Measurements from ENCODE around the gene PBRM1.

PBRM1 gene

GRCh38 chr3:52512727-52513126 is 173.0 kb downstream of the PBRM1 start:
- TF ChIP-seq CTCF (IDR thresholded peaks at IDR 0.05; ENCODE audit: low read depth, low read length): no peak

GRCh38 chr3:52512105-52512504 is 173.6 kb downstream of the PBRM1 start:
- H3K4me3 ChIP-seq (ENCODE audit: low read depth, low read length): no peak overlapping the region
- no peak for TF ChIP-seq CTCF (IDR thresholded peaks at IDR 0.05; ENCODE audit: low read depth, low read length)

More at GRCh38 chr3:52512727-52513126, 173.0 kb downstream of the PBRM1 start:
- no peak overlapping the region for H3K4me3 ChIP-seq (ENCODE audit: low read depth, low read length)

- no peak overlapping the region for H3K4me3 ChIP-seq (ENCODE audit: low read depth, low read length)
- no peak for TF ChIP-seq CTCF (IDR thresholded peaks at IDR 0.05; ENCODE audit: low read depth, low read length)
Observed at GRCh38 chr3:52511509-52511908, 174.2 kb downstream of the PBRM1 start.

- H3K4me3 ChIP-seq (ENCODE audit: low read depth, low read length): no peak overlapping the region
- no peak for TF ChIP-seq CTCF (IDR thresholded peaks at IDR 0.05; ENCODE audit: low read depth, low read length)
Observed at GRCh38 chr3:52509753-52510328, 175.9 kb downstream of the PBRM1 start.

GRCh38 chr3:52507359-52507758 is 178.4 kb downstream of the PBRM1 start:
- no peak overlapping the region for H3K4me3 ChIP-seq (ENCODE audit: low read depth, low read length)
- no peak for TF ChIP-seq CTCF (IDR thresholded peaks at IDR 0.05; ENCODE audit: low read depth, low read length)

GRCh38 chr3:52506266-52506966 is 179.3 kb downstream of the PBRM1 start:
- no peak overlapping the region for H3K4me3 ChIP-seq (ENCODE audit: low read depth, low read length)
- TF ChIP-seq CTCF (IDR thresholded peaks at IDR 0.05; ENCODE audit: low read depth, low read length): no peak

GRCh38 chr3:52504977-52505376 is 180.7 kb downstream of the PBRM1 start:
- TF ChIP-seq CTCF (IDR thresholded peaks at IDR 0.05; ENCODE audit: low read depth, low read length): no peak
- H3K4me3 ChIP-seq (ENCODE audit: low read depth, low read length): no peak overlapping the region
